A172 (cell line): ENCODE data around the gene IRAK1BP1. TPM values are rescaled to one million over a fixed set of nuclear protein-coding genes. Genes with fewer than 3 reads are reported as not detected.
A peak's percentile ranks its signal among the peaks of the same experiment; 100 is the strongest.
"Not testable (repeated sequence)": the region's sequence is repeated elsewhere in the genome, so short reads cannot be mapped to it uniquely, and the experiment has no call there.

ENCODE experiments used
- DNase-seq: peaks from one replicate; pipeline ENCODE4 v3.0.0-alpha.2; 2015; ENCODE audit warnings: low spot score
- total RNA-seq: library from RNA; depleted of rRNA; stranded (reverse); fragments of >200 nt; shearing (Covaris generic); gene quantifications from 2 replicates; pipeline ENCODE4 v1.2.3, GENCODE V29; 2014; rRNA removed

Gene IRAK1BP1
- total RNA-seq: 5.1 and 6.5 TPM in 2 replicates

GRCh38 chr6:78867370-78868040, at the start of gene IRAK1BP1:
Gene IRAK1BP1, plus strand, starts transcription at chr6:78867551. Its CDS starts 26 bp downstream, at chr6:78867577.
- DNase-seq: peak; percentile 65

DNA sequence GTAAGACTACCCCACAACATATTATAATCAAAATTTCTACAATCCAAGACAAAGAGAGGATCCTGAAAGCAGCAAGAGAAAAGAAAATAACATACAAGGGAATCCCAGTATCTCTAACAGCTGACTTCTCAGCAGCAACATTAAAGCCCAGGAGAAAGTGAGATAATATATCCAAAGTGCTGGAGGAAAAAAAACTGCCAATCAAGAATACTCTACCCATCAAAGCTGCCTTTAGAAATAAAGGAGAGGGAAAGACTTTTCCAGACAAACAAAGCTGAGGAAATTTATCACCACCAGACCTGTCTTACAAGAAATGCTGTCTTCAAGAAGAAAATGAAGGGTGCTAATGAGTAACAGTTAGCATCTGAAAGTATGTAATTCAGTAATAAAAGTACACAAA, 43.3 kb upstream of the IRAK1BP1 start:
- DNase-seq: no peak

DNA sequence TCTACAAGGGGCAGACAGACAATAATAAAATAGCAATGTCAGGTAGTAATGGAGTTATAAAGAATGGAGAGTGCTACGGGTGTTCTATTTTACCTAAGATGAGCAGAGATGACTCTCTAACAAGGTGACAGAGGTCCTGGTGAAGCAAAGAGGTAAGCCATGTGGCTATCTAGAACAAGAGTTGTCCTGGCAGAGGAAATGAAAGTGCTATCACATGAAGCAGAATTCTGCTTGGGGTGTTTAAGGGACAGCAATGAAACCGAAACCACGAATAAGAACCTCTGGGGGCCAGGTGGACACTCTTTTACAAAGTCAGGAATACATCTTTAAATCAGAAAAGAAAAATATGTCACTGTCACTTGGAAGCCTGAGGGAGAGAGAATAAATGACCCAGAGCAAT, 37.9 kb upstream of the IRAK1BP1 start:
- no peak for DNase-seq

DNA sequence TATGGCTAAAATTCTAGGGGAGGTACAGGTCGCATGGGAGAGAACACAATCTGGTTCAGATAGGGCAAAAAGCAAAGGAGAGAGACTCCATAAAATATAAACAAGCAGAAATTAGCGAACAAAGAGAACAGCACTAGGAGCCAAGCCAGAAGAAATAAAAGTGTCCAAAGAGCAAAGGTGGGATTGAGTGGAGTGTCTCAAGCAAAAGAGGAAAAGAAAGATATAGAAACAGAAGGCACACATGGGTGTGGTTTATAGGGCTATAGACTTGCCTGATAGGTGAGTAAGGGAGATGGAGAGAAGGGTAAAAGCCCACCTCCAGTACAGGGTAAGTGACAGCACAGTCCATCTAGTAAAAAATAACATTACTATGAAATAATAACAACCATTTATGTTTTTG, 36.5 kb upstream of the IRAK1BP1 start:
- no peak for DNase-seq

GRCh38 chr6:78831492-78831891, 35.9 kb upstream of the IRAK1BP1 start:
- no peak for DNase-seq

- no peak for DNase-seq
Observed at GRCh38 chr6:78832091-78832808, 35.1 kb upstream of the IRAK1BP1 start.

DNA sequence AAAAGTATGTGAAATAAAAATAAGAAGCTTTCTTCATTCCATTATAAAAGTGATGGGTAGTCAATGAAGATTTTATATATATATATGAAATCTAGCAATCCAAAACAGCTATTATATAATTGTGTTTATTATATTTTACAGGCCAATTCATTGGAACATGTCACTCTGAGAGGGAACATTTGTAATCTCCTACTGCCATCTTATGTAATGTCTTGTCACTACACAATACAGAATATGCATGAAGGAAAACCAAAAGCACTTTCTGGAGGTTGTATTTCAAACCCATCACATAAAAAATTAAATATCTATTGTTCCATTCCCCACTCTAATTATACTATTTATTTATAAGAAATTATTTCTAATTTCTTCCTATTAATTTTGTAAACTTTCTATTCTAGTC, 31.5 kb upstream of the IRAK1BP1 start:
- peak; percentile 1 for DNase-seq

DNA sequence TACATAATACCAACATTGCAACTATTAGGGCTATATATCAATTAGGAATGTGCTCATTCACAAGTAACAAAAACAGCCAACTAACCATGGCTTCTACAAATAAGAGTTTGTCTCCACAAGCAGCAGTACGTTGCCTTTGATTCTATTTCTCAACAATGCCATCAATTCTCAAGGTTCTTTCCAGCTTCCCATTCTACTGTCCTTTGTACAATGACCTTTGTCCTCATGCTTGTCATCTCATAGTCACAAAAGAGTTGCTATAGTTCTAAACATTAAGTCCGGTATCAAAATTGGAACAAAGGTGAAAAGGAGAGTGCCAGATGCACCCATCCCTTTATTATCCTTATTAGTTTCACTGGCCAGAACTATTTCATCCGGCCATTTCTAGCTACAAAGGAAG, 30.8 kb upstream of the IRAK1BP1 start:
- DNase-seq: no peak

DNA sequence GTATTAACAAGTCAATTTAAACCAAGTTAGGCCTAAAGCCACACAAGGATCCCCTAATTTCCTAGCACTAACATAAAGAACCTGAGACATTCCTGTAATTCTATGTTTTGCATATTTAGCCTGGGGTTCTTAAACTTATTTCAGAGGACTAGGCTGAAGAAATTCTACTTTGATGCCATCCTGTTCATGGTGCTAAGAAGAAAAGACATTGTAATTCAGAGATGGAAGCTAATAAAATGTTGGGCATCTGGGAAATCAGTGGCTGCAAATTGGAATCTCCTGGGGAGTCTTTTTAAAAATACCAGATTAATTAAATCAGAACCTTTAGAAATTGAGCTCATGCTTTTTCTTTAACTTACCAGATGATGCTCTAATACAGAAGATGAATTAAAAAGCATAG, 26.2 kb upstream of the IRAK1BP1 start:
- DNase-seq: no peak

- DNase-seq: no peak
Observed at GRCh38 chr6:78842953-78843352, 24.4 kb upstream of the IRAK1BP1 start.

- DNase-seq: no peak
Observed at GRCh38 chr6:78844899-78845298, 22.5 kb upstream of the IRAK1BP1 start.

DNA sequence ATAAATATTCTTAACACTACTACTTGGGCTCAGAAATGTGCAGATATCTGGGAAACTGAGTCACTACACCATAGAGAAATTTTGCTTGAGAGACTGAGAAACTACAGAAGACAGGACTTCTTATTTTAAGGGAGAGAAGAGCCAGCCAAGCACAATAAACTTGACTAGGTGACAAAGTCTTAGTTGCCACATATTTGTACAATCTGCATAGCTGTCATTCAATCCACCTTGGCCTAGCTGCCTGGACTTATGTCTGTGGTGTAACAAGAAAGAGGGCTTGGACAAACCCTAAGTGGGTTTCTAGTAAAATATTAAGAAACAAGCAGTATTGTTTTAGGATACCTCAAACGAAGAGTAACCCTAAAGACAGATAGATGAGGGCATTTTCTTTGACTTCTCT, 21.8 kb upstream of the IRAK1BP1 start:
- no peak for DNase-seq

DNA sequence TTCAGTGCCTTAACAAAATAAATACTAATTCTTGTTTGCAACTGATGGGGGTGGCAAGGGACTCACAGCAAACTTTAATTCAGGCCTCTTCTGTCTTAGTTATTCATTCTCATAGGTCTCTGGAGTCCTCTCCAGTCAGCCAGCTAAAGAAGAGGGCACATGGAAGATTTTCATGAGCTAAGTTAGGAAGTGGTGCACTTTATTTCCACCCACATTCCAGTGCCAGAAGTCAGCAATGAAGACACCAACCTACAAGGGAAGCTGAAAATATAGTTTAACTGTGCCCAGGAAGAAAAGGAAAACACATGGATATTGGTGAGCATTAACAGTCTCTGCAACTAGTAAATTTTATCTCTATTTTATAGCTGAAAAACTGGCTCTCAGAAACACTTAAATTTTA, 16.7 kb upstream of the IRAK1BP1 start:
- no peak for DNase-seq

GRCh38 chr6:78851156-78851555, 16.2 kb upstream of the IRAK1BP1 start:
- DNase-seq: no peak

- no peak for DNase-seq
Observed at GRCh38 chr6:78854546-78854945, 12.8 kb upstream of the IRAK1BP1 start.

- not testable (repeated sequence) for DNase-seq
Observed at GRCh38 chr6:78858339-78858938, 8.9 kb upstream of the IRAK1BP1 start.

DNA sequence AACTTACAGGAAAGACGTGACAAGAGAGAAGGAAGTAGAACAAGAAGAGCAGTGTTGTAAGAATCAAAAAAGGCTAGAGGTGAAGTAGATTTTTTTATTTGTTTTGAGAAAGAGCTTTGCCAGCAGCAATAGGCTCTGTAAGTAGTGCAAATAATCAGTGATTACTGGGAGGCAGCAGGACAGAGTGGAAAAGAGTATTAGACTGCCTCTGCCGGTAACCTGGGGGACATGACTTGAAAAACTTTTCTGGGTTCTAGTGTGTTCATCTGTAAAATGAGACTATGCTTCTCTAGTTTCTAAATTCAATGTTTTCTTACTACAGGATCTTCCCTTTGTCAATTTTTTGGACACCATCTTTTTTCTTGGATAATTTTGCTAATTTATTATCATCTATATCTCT, 5.8 kb upstream of the IRAK1BP1 start:
- no peak for DNase-seq

GRCh38 chr6:78863576-78863975, 3.8 kb upstream of the IRAK1BP1 start:
- DNase-seq: no peak

DNA sequence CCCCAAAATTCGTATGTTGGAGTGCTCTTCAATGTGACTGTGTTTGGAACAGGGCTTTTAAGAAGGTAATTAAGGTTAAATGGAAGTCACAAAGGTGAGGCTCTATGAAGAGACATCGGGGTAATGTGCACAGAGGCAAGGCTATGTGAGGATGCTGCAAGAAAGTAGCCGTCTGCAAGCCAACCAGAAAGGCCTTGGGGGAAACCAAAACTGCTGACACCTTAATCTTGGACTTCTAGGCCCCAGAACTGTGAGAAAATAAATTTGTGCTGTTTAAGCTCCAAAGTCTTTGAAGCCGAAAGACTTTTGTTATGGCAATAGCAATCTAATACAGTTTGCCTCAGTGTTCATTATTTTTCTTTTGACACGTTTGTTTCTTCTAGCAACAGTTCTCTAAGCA, 2.4 kb upstream of the IRAK1BP1 start:
- DNase-seq: no peak

GRCh38 chr6:78867020-78867369, 356 bp upstream of the IRAK1BP1 start:
- DNase-seq: no peak

- no peak for DNase-seq
Observed at GRCh38 chr6:78868116-78868515, 765 bp downstream of the IRAK1BP1 start.

DNA sequence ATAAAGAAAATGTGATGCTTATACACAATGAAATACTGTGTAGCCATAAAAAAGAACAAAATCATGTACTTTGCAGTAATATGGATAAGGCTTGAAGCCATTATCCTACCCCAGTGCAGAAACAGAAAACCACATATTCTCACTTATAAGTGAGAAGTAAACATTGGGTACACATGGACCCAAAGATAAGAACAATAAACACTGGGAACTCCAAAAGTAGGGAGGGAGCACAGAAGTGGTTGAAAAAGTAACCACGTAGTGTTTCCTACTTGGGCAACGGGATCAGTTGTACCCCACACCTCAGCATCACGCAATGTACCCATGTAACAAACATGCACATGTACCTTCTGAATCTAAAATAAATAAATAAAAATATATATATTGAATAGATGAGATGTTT, 8.2 kb downstream of the IRAK1BP1 start:
- DNase-seq: no peak

GRCh38 chr6:78883651-78884050, 16.3 kb downstream of the IRAK1BP1 start:
- no peak for DNase-seq
